Measurements from ENCODE around the gene PAMR1. TPM values are rescaled to one million over a fixed set of nuclear protein-coding genes. Genes with fewer than 3 reads are reported as not detected.

Gene PAMR1
- total and polyA plus RNA-seq, 9 of the 15 experiments (the other 6 are each of a cell fraction or from before 2014, with no cell fraction given) = not detected

DNA sequence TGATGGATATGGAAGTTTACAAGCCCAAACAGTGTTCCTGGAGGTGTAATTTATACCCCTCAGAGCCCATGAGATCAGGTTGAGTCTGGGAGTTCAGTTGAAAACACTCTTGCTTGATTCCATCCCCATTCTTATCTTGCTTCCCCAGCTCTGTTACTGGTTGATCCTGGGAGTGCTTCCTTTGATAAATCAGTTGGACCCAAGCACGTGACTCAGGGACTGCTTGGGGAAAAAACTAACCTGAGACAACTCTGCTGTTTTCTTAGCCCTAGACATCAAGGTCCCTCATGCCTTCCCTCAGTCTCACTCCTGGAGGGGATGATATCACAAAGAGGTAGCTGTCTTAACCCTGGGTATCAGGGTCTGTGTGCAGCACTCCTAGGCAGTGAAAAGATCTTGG is 71.1 kb downstream of the PAMR1 start (continued):
- TF ChIP-seq, protein P1, sequence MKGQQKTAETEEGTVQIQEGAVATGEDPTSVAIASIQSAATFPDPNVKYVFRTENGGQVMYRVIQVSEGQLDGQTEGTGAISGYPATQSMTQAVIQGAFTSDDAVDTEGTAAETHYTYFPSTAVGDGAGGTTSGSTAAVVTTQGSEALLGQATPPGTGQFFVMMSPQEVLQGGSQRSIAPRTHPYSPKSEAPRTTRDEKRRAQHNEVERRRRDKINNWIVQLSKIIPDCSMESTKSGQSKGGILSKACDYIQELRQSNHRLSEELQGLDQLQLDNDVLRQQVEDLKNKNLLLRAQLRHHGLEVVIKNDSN (CRISPR knock-in tag; IDR thresholded peaks at IDR 0.05) = peak; percentile 34; the same call in 1 of the 2 replicates
- TF ChIP-seq ZNF780A (CRISPR knock-in tag; IDR thresholded peaks at IDR 0.05) (no peak), TBL1XR1 (IDR thresholded peaks at IDR 0.05; ENCODE audit: low read length in 2 of 2) (no peak), TCF3 (CRISPR knock-in tag; IDR thresholded peaks at IDR 0.05) (0 out of 2 replicates have a peak, but pooled peaks have one; percentile 26)
- TF ChIP-seq, protein P2, sequence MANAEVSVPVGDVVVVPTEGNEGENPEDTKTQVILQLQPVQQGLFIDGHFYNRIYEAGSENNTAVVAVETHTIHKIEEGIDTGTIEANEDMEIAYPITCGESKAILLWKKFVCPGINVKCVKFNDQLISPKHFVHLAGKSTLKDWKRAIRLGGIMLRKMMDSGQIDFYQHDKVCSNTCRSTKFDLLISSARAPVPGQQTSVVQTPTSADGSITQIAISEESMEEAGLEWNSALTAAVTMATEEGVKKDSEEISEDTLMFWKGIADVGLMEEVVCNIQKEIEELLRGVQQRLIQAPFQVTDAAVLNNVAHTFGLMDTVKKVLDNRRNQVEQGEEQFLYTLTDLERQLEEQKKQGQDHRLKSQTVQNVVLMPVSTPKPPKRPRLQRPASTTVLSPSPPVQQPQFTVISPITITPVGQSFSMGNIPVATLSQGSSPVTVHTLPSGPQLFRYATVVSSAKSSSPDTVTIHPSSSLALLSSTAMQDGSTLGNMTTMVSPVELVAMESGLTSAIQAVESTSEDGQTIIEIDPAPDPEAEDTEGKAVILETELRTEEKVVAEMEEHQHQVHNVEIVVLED (CRISPR knock-in tag; IDR thresholded peaks at IDR 0.05) = no peak

DNA sequence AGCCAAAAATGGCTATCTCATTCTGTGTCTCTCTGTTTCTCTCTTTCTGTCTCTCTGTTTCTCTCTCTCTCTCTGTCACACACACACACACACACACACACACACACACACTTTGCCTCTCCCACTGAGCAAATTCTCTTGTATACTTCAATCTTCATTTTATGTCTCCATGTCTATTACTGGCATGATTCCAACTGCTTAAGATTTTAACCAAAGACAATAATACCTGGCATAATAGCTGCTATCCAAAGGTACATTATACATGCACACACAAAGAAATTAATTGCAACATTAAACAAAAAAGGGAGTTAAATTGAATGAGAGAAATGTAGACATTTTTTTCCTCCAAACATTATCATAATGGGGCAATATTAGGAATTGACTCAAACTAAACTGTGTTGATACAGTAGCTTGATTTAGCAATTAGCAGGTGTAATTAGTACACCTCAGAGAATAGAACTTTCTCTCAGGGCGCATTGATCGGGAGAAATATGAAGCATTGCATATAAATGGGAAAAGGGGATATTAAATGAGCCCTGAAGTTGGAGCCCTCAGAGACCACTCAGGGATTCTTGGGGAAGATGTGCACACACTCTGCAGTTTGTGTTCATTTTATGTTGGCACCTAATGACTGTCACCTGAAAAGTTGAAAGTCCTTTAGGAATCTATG is 88.7 kb downstream of the PAMR1 start:
- POLR2A ChIA-PET = no interaction called here
- intact Hi-C loops (cut with micrococcal nuclease) = no loop called here
- 0% methylated on average over 2 of the region's 2 CpGs for WGBS (ENCODE audit: insufficient coverage, low coverage, missing lambda C conversion rate)
- CTCF ChIA-PET (ENCODE audit: low intra/inter-chr PET ratio) = no interaction called here
- Histone ChIP-seq H3K9ac (ENCODE audit: insufficient read depth in 1 of 2, low read depth in 2 of 2, low read length in 2 of 2) (no peak overlapping the region), H4K20me1 (replicated peaks; ENCODE audit: control insufficient read depth, insufficient read depth, low read length) (no peaks in the 10 kb centered on the region), H3K27me3 (ENCODE audit: control insufficient read depth in 2 of 2, insufficient read depth in 2 of 2, low read length in 2 of 2) (peaks cover 0 to 15% of the 10 kb centered on the region in 2 experiments; a peak in 2 of 5 replicates), H3K36me3 (ENCODE audit: control insufficient read depth, insufficient read depth, low read length) (no peaks in the 10 kb centered on the region), H3K4me1 (replicated peaks in 1 of 2; ENCODE audit: control insufficient read depth in 2 of 2, insufficient read depth in 2 of 2, low read length in 2 of 2) (no peaks in the 10 kb centered on the region), H3K9me1 (ENCODE audit: control insufficient read depth, insufficient read depth, low read length) (no peaks in the 10 kb centered on the region), H3K4me2 (ENCODE audit: insufficient read depth, low read length) (no peak overlapping the region), H3K9me3 (replicated peaks; ENCODE audit: control insufficient read depth, insufficient read depth, low read depth, low read length) (no peaks in the 10 kb centered on the region), H3K4me3 (no peak overlapping the region), H3K79me2 (ENCODE audit: control insufficient read depth, insufficient read depth, low read length) (no peaks in the 10 kb centered on the region), H3K27ac (ENCODE audit: extremely low read depth, low read depth, low read length) (no peak overlapping the region), H2AFZ (ENCODE audit: low read depth, low read length) (no peak overlapping the region)
- TF ChIP-seq NFIC (IDR thresholded peaks at IDR 0.05) (peak; percentile 33; the same call in 1 of the 2 replicates), MTA2 (IDR thresholded peaks at IDR 0.05; ENCODE audit: low read depth) (no peak), NRF1 (conservative IDR thresholded peaks at IDR 0.05 in 1 of 2, IDR thresholded peaks at IDR 0.05 in 1 of 2) (no peak)
- TF ChIP-seq, protein P3, sequence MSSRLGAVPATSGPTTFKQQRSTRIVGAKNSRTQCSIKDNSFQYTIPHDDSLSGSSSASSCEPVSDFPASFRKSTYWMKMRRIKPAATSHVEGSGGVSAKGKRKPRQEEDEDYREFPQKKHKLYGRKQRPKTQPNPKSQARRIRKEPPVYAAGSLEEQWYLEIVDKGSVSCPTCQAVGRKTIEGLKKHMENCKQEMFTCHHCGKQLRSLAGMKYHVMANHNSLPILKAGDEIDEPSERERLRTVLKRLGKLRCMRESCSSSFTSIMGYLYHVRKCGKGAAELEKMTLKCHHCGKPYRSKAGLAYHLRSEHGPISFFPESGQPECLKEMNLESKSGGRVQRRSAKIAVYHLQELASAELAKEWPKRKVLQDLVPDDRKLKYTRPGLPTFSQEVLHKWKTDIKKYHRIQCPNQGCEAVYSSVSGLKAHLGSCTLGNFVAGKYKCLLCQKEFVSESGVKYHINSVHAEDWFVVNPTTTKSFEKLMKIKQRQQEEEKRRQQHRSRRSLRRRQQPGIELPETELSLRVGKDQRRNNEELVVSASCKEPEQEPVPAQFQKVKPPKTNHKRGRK (tag; IDR thresholded peaks at IDR 0.05) = no peak
- TF ChIP-seq, protein P4, sequence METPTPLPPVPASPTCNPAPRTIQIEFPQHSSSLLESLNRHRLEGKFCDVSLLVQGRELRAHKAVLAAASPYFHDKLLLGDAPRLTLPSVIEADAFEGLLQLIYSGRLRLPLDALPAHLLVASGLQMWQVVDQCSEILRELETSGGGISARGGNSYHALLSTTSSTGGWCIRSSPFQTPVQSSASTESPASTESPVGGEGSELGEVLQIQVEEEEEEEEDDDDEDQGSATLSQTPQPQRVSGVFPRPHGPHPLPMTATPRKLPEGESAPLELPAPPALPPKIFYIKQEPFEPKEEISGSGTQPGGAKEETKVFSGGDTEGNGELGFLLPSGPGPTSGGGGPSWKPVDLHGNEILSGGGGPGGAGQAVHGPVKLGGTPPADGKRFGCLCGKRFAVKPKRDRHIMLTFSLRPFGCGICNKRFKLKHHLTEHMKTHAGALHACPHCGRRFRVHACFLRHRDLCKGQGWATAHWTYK (CRISPR knock-in tag; IDR thresholded peaks at IDR 0.05) = no peak
- ATAC-seq = no peak
- in situ Hi-C loops (cut with MboI) = no loop called here
- no peak for DNase-seq (ENCODE audit: extremely low read depth in 1 of 4, low spot score in 3 of 4)
- BruUV-seq (replicated peaks) = no TSS peak
- no peak for FAIRE-seq

Data from K562 (cell line).